ENCODE results near the gene ARL4D. TPM values are rescaled to one million over a fixed set of nuclear protein-coding genes. Genes with fewer than 3 reads are reported as not detected.
"Not testable (repeated sequence)": the region's sequence is repeated elsewhere in the genome, so short reads cannot be mapped to it uniquely, and the experiment has no call there.

ARL4D gene
- polyA plus RNA-seq, 1 experiment: 15.0 TPM

DNA sequence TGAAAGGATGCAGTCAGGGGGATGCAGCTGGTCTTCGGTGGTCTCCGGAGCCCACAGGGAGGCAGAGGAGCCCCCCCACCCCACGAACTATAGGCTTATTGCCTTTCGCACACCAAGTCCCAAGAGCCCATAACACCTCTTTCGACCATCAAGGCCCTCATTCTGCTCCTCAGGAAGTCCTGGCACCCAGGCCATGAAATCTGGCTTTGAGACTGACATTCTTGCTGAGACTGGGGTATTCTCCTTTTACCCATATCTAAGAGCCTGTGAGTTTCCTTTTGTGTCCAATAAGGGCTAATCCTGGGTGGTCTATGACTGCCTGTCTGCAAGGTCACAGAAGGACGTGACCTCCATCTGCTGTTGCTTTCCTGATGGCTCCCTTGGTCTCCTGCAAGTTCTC lies 6.4 kb upstream of the ARL4D start:
- ChIA-PET POLR2A (interaction anchor here (5.2 kb wide), 1 partner anchor 91 kb away, joined by 39 read pairs; the partner anchor contains the start of gene DHX8), CTCF (interaction anchor here (1.4 to 14.5 kb wide), 4 partner anchors 15 to 92 kb away, joined by 3 to 395 read pairs (median 7); partner anchors contain the start of gene DHX8)
- TF ChIP-seq, protein P1, sequence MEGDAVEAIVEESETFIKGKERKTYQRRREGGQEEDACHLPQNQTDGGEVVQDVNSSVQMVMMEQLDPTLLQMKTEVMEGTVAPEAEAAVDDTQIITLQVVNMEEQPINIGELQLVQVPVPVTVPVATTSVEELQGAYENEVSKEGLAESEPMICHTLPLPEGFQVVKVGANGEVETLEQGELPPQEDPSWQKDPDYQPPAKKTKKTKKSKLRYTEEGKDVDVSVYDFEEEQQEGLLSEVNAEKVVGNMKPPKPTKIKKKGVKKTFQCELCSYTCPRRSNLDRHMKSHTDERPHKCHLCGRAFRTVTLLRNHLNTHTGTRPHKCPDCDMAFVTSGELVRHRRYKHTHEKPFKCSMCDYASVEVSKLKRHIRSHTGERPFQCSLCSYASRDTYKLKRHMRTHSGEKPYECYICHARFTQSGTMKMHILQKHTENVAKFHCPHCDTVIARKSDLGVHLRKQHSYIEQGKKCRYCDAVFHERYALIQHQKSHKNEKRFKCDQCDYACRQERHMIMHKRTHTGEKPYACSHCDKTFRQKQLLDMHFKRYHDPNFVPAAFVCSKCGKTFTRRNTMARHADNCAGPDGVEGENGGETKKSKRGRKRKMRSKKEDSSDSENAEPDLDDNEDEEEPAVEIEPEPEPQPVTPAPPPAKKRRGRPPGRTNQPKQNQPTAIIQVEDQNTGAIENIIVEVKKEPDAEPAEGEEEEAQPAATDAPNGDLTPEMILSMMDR (IDR thresholded peaks at IDR 0.05; ENCODE audit: low read depth, low read length): no peak
- Histone ChIP-seq H3K27me3 (ENCODE audit: control insufficient read depth, insufficient read depth, low read length) (no peaks in the 10 kb centered on the region), H3K9me3 (ENCODE audit: control insufficient read depth, insufficient read depth, low read length) (no peaks in the 10 kb centered on the region; the same call in 1 of the 2 replicates), H3K4me3 (ENCODE audit: low read depth, low read length) (no peak overlapping the region), H3K27ac (ENCODE audit: low read depth, low read length) (no peak overlapping the region)
- no peak for DNase-seq (ENCODE audit: low read depth, low spot score)

DNA sequence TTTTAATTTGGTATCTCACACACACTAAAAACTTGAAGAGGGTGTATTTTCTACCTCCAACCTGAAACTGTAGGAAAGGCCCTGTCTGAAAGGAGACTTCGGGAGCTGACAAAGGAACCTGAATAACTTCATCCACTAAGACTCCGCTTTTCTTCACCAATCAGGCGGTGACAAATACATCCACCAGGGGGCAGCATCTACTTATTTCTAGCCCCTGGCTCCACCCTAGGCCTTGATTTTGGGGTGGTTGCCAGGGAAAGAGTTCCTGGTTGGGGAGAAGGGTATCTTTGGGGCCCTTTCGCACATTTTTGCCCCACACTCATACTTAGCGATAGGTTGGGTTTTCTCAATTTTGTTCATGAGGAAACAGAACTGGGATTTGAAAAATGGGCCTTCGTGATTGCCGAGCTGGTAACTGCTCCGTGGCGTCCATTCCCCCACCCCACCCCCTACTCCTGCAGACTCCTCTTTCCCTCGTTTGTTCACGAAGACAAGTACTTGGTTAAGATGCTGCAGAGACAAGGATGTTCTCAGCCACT lies 4.8 kb upstream of the ARL4D start:
- peak; percentile 74 for DNase-seq (ENCODE audit: low read depth, low spot score)
- Histone ChIP-seq H3K4me3 (ENCODE audit: low read depth, low read length) (no peak overlapping the region), H3K9me3 (ENCODE audit: control insufficient read depth, insufficient read depth, low read length) (no peaks in the 10 kb centered on the region; the same call in 1 of the 2 replicates), H3K27me3 (ENCODE audit: control insufficient read depth, insufficient read depth, low read length) (no peaks in the 10 kb centered on the region), H3K27ac (ENCODE audit: low read depth, low read length) (no peak overlapping the region)
- CTCF ChIA-PET: interaction anchor here (0.5 to 14.5 kb wide), 20 partner anchors 9 to 124 kb away, joined by 3 to 395 read pairs (median 5); partner anchors contain the start of gene DHX8
- TF ChIP-seq, protein P1 (IDR thresholded peaks at IDR 0.05; ENCODE audit: low read depth, low read length): peak; percentile 94
- POLR2A ChIA-PET: interaction anchor here (0.6 to 5.2 kb wide), 4 partner anchors 26 to 89 kb away, joined by 3 to 39 read pairs (median 9); partner anchors contain the start of gene DHX8

DNA sequence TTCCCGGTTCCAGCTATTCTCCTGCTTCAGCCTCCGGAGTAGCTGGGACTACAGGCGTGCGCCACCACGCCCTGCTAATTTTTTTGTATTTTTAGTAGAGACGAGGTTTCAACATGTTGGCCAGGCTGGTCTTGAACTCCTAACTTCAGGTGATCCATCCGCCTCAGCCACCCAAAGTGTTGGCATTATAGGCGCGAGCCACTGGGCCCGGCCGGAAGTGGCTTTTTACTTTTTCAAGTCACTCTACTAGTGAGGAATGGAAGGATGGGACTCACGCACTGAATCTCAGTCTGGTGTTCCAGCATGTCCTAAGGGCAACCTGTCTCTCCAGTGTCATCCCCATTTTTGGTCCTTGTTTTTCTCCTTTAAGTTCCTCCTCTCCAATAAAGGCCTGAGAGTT lies 4.1 kb upstream of the ARL4D start:
- not testable (repeated sequence) for H3K27ac ChIP-seq (ENCODE audit: low read depth, low read length); H3K27me3 ChIP-seq (ENCODE audit: control insufficient read depth, insufficient read depth, low read length); H3K4me3 ChIP-seq (ENCODE audit: low read depth, low read length); DNase-seq (ENCODE audit: low read depth, low spot score); H3K9me3 ChIP-seq (ENCODE audit: control insufficient read depth, insufficient read depth, low read length)
- POLR2A ChIA-PET: interaction anchor here (0.6 to 5.2 kb wide), 3 partner anchors 27 to 88 kb away, joined by 3 to 39 read pairs (median 6); partner anchors contain the start of gene DHX8
- CTCF ChIA-PET: interaction anchor here (0.6 to 14.5 kb wide), 16 partner anchors 8 to 102 kb away, joined by 3 to 395 read pairs (median 5); partner anchors contain the start of gene DHX8

DNA sequence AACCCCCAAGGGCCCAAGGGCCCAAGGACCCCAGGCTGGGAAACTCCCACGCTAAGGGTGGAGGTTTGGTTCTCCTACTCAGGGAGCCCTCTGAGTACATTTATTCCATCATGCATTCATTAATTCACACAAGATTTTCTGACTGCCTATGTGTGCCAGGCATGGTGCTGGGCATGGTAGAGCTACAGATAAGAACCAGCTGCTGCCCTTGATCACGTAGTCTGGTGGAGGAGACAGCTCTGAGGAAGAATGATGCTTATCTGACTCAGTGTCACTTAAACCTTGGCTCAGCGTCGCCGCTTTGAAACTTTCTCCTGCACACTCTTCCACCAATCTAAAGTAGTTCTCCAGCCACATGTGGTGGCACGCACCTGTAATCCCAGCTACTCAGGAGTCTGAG lies 3.6 kb upstream of the ARL4D start:
- no peak for DNase-seq (ENCODE audit: low read depth, low spot score)
- Histone ChIP-seq H3K9me3 (ENCODE audit: control insufficient read depth, insufficient read depth, low read length) (no peaks in the 10 kb centered on the region; the same call in 1 of the 2 replicates), H3K27ac (ENCODE audit: low read depth, low read length) (no peak overlapping the region), H3K27me3 (ENCODE audit: control insufficient read depth, insufficient read depth, low read length) (no peaks in the 10 kb centered on the region), H3K4me3 (ENCODE audit: low read depth, low read length) (no peak overlapping the region)
- ChIA-PET CTCF (interaction anchor here (0.9 to 14.5 kb wide), 6 partner anchors 11 to 89 kb away, joined by 5 to 395 read pairs (median 8); partner anchors contain the start of gene DHX8), POLR2A (interaction anchor here (1.6 to 5.2 kb wide), 2 partner anchors 27 to 88 kb away, joined by 6 to 39 read pairs; partner anchors contain the start of gene DHX8)
- TF ChIP-seq, protein P1 (IDR thresholded peaks at IDR 0.05; ENCODE audit: low read depth, low read length): no peak

DNA sequence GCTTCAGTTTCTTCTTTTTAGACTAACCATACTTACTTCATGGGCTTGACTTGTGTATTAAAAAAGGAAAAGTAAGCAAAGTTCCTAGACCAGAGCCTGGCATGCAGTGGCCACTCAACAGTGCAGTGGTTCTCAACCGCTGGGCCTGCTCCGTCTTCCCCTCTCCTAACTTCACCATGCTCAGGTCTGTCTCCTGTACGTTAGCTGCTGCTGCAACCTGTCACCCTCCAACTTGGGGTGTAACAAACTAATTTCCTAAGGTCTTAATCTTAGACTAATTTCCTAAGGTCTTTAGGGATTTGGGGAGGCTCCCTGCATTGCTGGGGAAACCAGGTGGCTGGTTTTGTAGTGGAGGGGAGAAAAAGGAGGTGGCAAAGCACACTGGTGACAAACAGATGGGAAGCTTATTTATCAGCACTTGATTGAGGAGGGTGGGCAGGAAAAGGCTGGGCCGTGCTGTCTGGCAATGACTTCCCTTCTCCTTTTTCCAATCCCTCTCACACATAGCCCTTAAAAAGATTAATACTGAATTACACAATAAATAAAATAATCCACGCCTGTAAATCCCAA lies 2.2 kb upstream of the ARL4D start:
- no peak for DNase-seq (ENCODE audit: low read depth, low spot score)
- ChIA-PET CTCF (interaction anchor here (14.5 kb wide), 1 partner anchor 88 kb away, joined by 395 read pairs; the partner anchor contains the start of gene DHX8), POLR2A (interaction anchor here (1.6 to 5.2 kb wide), 2 partner anchors 28 to 86 kb away, joined by 6 to 39 read pairs; partner anchors contain the start of gene DHX8)
- no peaks in the 10 kb centered on the region; the same call in 1 of the 2 replicates for H3K9me3 ChIP-seq (ENCODE audit: control insufficient read depth, insufficient read depth, low read length)
- no peak overlapping the region for H3K4me3 ChIP-seq (ENCODE audit: low read depth, low read length)
- TF ChIP-seq, protein P1 (IDR thresholded peaks at IDR 0.05; ENCODE audit: low read depth, low read length): no peak
- no peak overlapping the region for H3K27ac ChIP-seq (ENCODE audit: low read depth, low read length)
- no peaks in the 10 kb centered on the region for H3K27me3 ChIP-seq (ENCODE audit: control insufficient read depth, insufficient read depth, low read length)
